Left lung (tissue), 10 donors: ENCODE data around the gene RGS2. TPM values are rescaled to one million over a fixed set of nuclear protein-coding genes. Genes with fewer than 3 reads are reported as not detected.

Experiments used
- ATAC-seq: fragments of 200-7000 bp; cut with Tn5 transposase; one replicate; pipeline ENCODE4 v1.9.1; 2020; ENCODE audit warnings: moderate library complexity
- DNase-seq, 4 donors: peaks; one replicate each; pipeline ENCODE4 v3.0.0-alpha.2; 2013 to 2020
- H3K27ac ChIP-seq, 2 donors: fragments of 200-600 bp; sonication (generic) in 1 of 2; one replicate each; pipeline versions ENCODE4 v1.5.0 to v1.8.0; 2020 to 2021
- H3K27me3 ChIP-seq, 2 donors: fragments of 200-600 bp; sonication (generic) in 1 of 2; one replicate each; pipeline versions ENCODE4 v1.5.0 to v1.8.0; 2020 to 2021
- H3K36me3 ChIP-seq, 2 donors: fragments of 200-600 bp; sonication (generic) in 1 of 2; one replicate each; pipeline versions ENCODE4 v1.5.0 to v1.8.0; 2020 to 2021
- H3K4me1 ChIP-seq, 2 donors: fragments of 200-600 bp; one replicate each; pipeline ENCODE4 v1.8.0; 2021
- H3K4me3 ChIP-seq, 2 donors: fragments of 200-600 bp; sonication (generic) in 1 of 2; one replicate each; pipeline versions ENCODE4 v1.5.0 to v1.8.0; 2020 to 2021; ENCODE audit warnings: mild to moderate bottlenecking in 1 of 2
- H3K9me3 ChIP-seq, 2 donors: fragments of 200-600 bp; sonication (generic) in 1 of 2; one replicate each; pipeline versions ENCODE4 v1.5.0 to v1.8.0; 2020 to 2021
- intact Hi-C, 2 donors: fragments of 100-400 bp; cut with DNase I; formaldehyde crosslinking; loops; one replicate each; pipeline versions ENCODE4 v1.11.2 to v1.14.2; 2022
- polyA plus RNA-seq, 6 donors: library from polyadenylated mRNA; unstranded; fragments of 120-200 nt; gene quantifications; one replicate each; pipeline ENCODE4 v1.2.1, GENCODE V29; 2013; ENCODE audit not compliant: insufficient read length in 6 of 6
- total RNA-seq, 2 donors: library from RNA; stranded (reverse); fragmentation: NEBNext Ultra II Directional; extraction: Animal tissue kit (Norgen Biotek cat#: 25700); gene quantifications; one replicate each; pipeline ENCODE4 v1.2.1, GENCODE V29; 2021
- TF ChIP-seq, protein P1 (sequence below), 2 donors: fragments of 200-600 bp; sonication (generic) in 1 of 2; IDR thresholded peaks; one replicate each; pipeline versions ENCODE4 v1.5.0 to v1.8.0; 2021; ENCODE audit warnings: antibody characterized with exemption in 2 of 2
- donor health status: DM: no; HTN: yes; CAD: no.
- donor health status: DM: no; HTN: no; CAD: no.

RGS2 gene
- total and polyA plus RNA-seq, 8 donors, result 35.3 to 182 (median 126) TPM

DNA sequence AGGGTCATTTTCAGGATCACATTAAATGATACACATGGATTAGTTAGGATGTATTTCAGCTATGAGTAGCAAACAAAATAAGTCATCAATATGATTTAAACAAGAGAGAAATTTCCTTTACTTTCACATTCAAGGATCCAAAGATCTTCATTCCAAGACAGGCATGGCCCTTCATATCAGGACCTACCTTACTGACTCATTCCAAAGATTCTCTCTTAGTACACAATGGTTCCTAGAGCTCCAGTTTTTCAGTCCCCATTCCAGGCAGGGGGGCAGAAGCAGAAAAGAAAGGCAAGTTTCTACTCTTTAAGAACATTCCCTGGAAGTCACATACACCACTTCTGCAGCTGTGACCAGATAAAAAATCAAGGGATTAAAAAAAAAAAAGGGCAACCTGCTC lies 23.7 kb downstream of the RGS2 start:
- Histone ChIP-seq H3K27ac (no peak overlapping the region), H3K9me3 (no peaks in the 10 kb centered on the region), H3K4me1 (no peaks in the 10 kb centered on the region), H3K36me3 (no peaks in the 10 kb centered on the region), H3K27me3 (no peaks in the 10 kb centered on the region), H3K4me3 (no peak overlapping the region)
- TF ChIP-seq, protein P1, sequence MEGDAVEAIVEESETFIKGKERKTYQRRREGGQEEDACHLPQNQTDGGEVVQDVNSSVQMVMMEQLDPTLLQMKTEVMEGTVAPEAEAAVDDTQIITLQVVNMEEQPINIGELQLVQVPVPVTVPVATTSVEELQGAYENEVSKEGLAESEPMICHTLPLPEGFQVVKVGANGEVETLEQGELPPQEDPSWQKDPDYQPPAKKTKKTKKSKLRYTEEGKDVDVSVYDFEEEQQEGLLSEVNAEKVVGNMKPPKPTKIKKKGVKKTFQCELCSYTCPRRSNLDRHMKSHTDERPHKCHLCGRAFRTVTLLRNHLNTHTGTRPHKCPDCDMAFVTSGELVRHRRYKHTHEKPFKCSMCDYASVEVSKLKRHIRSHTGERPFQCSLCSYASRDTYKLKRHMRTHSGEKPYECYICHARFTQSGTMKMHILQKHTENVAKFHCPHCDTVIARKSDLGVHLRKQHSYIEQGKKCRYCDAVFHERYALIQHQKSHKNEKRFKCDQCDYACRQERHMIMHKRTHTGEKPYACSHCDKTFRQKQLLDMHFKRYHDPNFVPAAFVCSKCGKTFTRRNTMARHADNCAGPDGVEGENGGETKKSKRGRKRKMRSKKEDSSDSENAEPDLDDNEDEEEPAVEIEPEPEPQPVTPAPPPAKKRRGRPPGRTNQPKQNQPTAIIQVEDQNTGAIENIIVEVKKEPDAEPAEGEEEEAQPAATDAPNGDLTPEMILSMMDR (IDR thresholded peaks at IDR 0.05), result no peak
- DNase-seq, result no peak
- intact Hi-C loops, result no loop called here
- ATAC-seq, result no peak

DNA sequence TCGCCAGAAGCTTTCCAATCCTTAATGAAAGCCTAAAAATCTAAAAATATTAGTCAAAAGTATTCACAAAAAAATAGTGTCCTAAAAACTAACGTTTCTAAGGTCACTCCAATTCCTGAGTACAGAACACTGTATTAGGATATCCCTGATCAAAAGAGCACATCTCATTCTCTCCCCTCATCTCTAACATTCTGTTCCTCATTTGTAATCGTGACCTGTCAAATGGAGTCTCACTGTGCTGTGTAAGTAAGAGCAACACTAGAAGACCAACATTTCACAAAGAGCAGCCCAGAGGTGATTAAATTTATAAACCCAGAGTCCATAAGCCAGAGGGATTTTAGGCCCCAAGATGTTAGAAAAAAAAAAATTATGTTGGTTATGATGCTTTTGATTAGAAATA lies 26.3 kb downstream of the RGS2 start:
- TF ChIP-seq, protein P1 (IDR thresholded peaks at IDR 0.05), result no peak
- Histone ChIP-seq H3K27ac (no peak overlapping the region), H3K4me1 (no peaks in the 10 kb centered on the region), H3K9me3 (no peaks in the 10 kb centered on the region), H3K27me3 (no peaks in the 10 kb centered on the region), H3K4me3 (no peak overlapping the region), H3K36me3 (no peaks in the 10 kb centered on the region)
- ATAC-seq (no peak), DNase-seq (no peak)
- intact Hi-C loops, result no loop called here

DNA sequence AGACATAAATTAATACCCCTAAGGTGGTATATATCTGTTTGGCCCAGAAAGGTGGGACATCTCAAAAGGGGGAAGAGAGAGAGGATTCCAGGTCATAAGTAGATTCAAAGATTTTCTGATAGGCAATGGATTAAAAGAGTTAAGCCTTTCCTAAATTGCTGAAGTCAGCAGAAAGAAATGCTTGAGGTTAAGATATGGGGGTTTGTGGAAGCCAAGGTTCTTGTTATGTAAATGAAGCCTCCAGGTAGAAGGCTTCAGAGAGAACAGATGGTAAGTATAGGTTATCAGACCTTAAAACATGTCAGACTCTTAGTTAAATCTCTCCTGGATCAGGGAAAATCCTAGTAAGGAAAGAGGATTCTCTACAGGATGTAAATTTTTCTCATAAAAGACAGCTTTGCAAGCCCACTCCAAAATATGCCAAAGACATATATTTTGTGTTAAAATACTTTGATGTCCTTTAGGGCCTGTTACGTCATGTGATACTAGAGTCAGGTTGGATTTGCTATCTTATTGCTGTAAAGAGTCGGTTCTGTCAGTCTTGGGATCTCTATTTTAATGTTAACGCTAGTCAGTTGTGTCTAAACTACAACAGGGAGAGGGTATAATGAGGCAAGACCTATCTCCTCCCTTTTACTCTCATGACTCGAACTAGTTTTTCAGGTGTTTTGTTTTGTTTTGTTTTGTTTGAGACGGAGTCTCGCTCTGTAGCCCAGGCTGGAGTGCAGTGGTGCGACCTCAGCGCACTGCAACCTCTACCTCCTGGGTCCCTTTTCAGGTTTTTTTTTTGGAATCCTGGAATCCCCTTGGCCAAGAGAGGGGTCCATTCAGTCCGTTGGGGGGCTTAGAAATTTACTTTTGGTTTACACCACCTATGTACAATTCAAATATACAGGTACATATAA lies 30.6 kb downstream of the RGS2 start:
- H3K4me1 ChIP-seq, result no peaks in the 10 kb centered on the region
- no peaks in the 10 kb centered on the region for H3K9me3 ChIP-seq
- TF ChIP-seq, protein P1 (IDR thresholded peaks at IDR 0.05), result no peak
- no peaks in the 10 kb centered on the region for H3K36me3 ChIP-seq
- H3K27me3 ChIP-seq, result no peaks in the 10 kb centered on the region
- no peak overlapping the region for H3K4me3 ChIP-seq
- no peak overlapping the region for H3K27ac ChIP-seq
- ATAC-seq (no peak), DNase-seq (no peak)
- intact Hi-C loops, result no loop called here

DNA sequence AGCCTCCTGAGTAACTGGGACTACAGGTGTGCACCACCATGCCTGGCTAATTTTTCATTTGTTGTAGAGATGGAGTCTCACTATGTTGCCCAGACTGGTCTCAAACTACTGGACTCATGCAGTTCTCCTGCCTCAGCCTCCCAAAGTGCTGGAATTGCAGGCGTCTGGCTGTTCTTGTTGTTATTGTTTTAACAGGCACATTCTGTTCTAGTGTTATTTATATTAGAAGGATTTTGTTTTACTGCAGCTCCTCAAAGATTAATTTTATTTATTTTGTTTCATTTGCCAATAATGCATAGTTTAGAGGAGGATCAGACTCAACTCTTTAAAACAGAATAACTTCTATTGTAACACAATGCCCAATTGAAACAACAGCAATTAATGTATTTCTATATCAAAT lies 35.5 kb downstream of the RGS2 start:
- Histone ChIP-seq H3K27ac (no peak overlapping the region), H3K27me3 (no peaks in the 10 kb centered on the region), H3K9me3 (no peaks in the 10 kb centered on the region), H3K36me3 (no peaks in the 10 kb centered on the region), H3K4me1 (no peaks in the 10 kb centered on the region), H3K4me3 (no peak overlapping the region)
- ATAC-seq, result no peak
- TF ChIP-seq, protein P1 (IDR thresholded peaks at IDR 0.05), result no peak
- intact Hi-C loops, result no loop called here
- no peak for DNase-seq

DNA sequence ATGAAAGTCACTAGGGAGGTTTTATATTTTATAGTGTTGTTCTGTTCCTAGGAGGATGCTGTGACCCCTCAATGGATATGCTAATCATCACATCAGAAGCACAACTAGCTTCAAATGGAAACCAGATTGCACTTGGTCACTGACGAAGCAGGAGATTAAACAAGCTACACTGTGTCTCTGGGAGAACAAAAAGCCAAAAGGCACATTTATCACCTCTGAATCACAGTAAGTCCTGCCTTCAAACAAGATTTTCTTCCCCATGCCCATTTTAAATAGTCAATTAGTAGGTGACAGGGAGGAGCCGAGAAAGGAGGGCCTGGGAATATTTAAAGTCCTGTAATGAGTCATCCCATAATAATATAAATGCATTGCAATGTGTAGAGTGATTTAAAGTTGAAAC lies 38.1 kb downstream of the RGS2 start:
- Histone ChIP-seq H3K27me3 (no peaks in the 10 kb centered on the region), H3K9me3 (no peaks in the 10 kb centered on the region), H3K4me3 (no peak overlapping the region), H3K27ac (no peak overlapping the region), H3K36me3 (no peaks in the 10 kb centered on the region), H3K4me1 (no peaks in the 10 kb centered on the region)
- DNase-seq, result no peak
- no peak for ATAC-seq
- TF ChIP-seq, protein P1 (IDR thresholded peaks at IDR 0.05), result no peak
- intact Hi-C loops, result no loop called here
